DMS79 treated with DMSO at 0.1 percent for 48 hours (cell line): Measurements from ENCODE around the gene CD40LG.

ENCODE experiments used
- DNase-seq: peaks from one replicate; lab custom pipeline; 2025; lab: John Stamatoyannopoulos, UW

Gene CD40LG

DNA sequence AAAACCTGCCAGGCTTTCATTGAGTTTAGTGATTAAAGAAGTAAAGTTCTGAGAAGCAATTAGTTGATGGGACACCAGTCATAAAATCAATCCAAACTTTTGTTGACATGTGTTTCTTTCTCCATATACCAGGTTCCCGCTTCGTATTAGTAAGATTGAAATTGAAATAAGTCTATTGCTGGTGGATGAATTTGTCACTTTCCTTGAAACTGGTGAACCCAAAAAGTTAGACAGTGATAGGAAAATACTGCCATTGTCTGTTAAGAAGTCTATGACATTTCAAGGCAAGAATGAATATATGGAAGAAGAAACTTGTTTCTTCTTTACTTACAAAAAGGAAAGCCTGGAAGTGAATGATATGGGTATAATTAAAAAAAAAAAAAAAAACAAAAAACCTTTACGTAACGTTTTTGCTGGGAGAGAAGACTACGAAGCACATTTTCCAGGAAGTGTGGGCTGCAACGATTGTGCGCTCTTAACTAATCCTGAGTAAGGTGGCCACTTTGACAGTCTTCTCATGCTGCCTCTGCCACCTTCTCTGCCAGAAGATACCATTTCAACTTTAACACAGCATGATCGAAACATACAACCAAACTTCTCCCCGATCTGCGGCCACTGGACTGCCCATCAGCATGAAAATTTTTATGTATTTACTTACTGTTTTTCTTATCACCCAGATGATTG lies at the start of gene CD40LG:
CD40LG (plus strand) TSS at position 482 of the 684 bp plus-strand sequence; CDS start at position 573, 91 bp downstream.
- DNase-seq, result no peak

DNA sequence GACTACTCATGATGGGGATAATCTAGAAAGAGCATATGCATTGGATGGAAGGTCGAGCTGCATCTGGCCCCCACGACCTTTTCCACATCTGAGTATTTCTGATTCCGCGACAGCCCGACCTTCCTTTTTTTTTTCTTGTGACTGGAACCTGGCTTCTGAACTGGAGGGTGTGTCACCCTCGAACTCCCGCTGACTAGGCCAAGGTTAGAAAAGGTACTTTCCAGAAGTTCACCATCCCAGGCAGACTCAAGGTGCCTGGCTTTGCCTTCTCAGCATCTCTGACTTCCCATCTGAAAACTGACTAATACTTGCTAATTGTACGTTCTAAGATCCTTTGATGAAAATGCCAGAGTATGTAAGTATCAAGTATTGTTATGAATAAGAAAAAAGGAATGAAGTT lies 49.3 kb upstream of the CD40LG start:
- DNase-seq, result no peak

DNA sequence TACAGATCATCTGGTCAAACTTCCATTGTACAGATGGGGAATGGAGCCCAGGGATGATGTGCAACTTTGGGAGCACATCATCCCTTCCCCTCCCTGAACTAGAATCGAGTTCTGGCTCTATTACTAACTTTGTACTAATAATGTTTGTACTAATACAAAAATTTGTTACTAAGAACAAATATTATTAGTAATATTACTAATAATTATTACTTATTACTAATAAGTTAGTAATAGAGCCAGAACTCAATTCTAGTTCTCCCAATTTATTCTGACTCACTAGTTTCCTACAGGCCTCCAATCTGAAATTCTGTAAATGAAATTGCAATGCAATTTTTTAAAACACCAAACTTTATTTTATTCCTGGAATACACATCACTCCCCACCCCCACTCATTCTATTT lies 47.9 kb upstream of the CD40LG start:
- no peak for DNase-seq

DNA sequence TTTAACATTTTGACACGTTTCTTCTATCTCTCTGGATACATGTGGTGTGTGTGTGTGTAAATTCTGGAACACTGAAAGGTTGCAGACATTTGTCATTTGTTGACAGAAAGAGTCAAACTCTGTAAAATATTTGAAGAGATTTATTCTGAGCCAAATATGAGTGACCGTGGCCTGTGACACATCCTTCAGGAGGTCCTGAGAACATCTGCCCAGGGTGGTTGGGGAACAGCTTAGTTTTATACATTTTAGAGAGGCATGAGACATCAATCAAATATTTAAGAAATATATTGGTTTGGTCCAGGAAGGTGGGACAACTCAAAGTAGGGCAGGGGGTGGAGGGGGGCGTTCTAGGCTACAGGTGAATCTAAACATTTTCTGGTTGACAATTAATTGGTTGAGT lies 40.7 kb upstream of the CD40LG start:
- no peak for DNase-seq

DNA sequence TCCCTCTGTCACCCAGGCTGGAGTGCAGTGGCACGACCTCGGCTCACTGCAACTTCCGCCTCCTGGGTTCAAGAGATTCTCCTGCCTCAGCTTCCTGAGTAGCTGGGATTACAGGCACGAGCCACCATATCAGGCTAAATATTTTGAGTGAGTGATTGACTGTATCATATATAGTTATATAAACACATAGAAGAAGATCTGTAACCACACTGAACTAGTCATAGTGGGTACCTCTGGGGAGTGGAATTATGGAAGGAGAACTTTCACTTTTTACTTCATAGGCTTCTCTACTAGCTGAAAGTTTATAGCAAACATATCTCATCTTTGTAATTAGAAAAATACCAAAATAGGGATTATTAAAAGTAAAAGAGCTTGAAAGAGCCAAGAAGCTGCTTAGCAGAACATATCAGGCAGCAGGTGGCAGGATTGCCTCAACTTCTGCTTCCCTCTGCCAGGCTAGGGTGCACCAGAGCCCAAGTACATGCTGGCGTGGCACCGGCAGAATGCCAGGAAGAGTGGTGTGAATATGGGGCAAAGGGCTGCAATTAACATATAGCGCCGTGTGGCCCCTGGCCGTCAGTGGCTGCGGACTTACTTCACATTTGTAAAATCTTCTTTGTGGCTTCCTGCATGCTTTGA lies 39.5 kb upstream of the CD40LG start:
- no peak for DNase-seq

DNA sequence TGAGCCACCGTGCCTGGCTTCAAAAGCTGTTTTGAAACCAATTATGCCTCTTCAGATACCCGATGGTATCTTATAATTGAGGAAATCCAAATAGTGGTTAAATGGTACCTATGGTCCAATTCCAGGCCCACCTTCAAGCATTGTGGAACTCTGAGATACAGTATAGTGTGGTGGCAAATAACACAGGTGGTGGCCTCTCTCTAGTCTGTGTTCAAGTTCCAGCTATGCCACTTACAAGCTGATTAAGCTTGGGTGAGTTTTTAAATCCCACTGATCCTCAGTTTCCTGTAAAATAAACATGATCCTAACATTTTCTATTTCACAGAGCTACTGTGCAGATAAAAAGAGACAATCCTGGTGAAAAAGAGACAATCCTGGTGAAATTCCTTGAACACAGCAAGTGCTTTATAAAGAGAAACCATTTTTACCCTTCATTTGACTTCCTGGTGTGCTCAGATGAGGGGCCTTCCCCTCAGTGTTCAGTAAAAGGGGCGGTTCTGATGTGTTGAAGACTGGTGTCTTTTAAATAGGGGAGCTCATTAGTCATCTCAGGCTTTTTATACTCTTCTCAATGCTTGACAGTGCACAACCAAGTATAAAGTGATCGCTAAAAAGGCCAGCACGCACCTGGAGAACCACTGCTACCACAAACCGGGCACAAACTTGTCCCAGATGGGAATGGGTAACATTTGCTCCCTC lies 30.8 kb upstream of the CD40LG start:
- no peak for DNase-seq

DNA sequence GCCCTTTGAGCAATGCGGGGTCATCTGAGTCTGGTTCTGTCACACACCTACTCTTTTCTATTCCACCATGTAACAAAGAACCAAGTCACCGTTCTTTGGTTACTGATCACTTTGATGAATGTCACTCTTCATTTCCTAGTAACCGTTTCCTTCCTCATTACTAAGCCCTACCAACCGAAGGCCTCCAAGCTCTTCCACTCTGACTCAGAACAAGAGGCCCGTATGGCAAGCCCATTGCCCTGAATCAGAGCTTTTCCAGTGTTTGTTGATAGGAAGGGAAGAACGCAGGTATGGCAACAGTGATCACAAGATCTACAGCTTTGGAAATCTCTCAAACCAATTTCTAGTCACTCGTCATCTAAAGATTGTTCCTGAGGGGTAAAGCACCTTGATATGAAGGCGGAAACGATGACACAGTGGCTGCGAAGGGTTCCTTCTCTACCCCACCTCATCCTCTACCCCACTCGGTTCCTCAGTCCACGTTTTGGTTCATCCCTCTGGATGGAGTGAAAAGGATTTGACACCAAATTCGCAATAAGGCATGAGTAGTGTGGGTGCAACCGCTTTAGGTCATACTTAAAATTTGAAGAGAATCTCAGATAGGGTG lies 28.0 kb upstream of the CD40LG start:
- DNase-seq, result no peak

DNA sequence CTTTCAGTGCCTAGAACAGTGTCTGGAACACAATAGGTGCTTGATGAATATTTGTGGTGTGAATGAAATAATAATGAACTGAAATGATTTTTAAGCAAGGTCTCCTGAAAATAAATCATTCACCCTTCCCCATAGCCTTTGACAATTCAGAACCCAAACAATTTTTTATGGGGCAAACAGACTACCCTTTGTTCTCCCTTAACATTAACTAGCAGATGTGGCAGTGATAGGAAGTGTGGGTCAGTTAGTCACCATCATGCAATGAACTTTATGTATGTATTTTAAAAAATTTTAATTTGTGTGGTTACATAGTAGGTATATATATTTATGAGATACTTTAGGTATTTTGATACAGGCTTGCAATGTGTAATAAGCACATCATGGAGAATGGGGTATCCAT lies 27.2 kb upstream of the CD40LG start:
- no peak for DNase-seq

DNA sequence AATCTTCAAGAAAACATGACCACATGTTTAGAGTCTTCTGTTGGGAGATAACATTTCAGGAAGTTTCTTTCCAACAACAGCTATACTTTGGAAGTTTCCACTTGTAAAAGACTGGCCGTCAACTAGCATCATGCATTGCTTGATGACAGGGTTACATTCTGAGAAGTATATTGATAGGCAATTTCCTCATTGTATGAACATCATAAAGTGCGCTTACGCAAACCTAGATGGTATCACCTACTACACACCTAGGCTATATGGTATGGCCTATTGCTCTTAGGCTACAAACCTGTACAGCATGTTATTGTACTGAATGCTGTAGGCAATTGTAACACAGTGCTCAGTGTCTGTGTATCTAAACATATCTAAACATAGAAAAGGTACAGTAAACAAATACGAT lies 25.4 kb upstream of the CD40LG start:
- no peak for DNase-seq

DNA sequence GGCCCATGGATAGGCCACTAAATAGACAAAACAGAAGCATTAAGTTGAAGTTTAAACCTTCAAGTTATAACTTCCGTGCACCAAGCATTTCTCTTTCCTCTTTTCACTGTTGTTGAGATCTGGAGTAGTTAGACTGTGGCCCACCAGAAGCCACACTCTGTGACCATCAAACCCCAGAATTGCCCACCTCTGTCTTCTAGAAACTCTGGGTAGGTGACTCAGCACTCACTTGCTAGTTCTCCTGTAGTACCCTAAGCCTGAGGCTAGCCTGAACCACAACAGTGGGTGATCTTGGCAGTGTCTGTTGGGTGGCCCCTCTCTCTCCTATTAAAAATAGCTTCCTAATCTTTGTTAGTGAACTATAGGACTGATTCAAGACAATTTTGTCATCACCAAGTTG lies 24.6 kb upstream of the CD40LG start:
- no peak for DNase-seq

DNA sequence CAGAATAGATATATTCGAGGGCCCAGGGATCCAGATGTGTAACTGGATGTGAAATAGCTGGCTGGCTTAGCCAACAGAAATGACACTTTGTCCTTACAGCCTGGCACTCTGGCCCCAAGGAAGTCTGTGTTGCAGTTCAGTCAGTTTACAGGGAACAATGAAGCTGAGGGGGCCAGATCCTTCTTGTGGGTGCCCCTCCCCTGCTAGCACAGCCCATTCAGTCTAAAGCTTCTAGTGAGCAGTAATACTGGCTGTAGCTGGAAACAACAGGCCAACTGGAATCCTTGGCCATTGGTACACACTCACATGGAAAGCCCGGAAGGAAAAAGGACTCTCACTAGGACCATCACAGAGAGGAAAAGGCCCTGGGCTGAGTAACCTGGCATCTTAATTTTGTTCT lies 22.7 kb upstream of the CD40LG start:
- DNase-seq, result no peak

DNA sequence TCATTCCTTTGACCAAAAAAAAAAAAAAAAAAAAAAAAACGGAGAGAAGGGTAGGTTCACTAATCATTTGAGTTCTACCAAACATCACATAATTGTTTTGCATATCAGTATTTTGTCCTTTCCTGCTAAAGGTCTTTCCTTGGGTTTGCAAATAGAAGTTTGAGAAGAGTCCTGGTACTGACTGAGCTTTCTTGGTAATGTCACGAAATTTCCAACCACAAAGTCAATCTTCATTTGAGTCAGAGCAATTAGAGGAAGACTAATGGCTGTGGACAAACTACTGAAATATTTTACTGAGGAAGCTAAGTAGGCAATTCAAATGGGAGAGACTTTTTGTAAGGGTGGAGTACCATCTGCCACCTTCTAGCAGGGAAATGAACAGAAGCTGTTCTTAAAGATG lies 21.7 kb upstream of the CD40LG start:
- no peak for DNase-seq

DNA sequence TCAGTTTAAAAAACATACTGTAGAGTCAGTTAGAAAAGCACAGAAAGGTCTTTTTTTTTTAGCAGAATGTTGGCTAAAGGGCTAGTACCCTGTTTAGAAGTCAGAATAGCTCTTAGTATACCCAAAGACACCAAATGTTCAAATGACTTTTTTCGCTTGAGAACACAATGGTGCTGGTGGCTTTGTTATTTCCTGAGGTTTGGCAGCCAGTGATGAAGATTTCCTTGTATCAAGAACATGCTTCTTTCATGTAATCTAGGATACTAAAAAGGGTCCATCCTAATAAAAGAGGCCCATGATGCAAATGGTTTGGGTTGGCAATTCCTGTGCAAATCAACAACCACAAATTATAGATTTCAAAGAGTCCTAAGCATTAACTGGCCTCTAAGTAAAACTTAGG lies 21.1 kb upstream of the CD40LG start:
- no peak for DNase-seq

DNA sequence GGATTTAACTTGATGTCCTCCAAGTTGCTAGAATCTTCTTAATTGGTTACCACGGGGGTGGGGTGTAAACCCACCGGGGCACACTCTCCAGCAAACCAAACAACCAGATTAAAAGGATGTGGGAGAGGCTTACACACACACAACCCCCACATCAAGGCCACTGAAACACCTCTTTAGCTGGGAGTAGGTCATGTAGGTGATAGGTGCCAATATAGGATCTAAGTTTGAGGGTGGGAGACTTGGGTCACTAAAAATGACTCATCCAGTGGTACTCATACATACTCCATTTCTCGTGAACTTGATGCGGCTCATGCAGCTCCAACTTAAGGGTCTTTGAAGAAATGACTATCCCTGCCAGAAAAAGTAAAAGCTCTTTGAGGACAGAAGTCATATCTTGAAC lies 20.5 kb upstream of the CD40LG start:
- DNase-seq, result no peak

DNA sequence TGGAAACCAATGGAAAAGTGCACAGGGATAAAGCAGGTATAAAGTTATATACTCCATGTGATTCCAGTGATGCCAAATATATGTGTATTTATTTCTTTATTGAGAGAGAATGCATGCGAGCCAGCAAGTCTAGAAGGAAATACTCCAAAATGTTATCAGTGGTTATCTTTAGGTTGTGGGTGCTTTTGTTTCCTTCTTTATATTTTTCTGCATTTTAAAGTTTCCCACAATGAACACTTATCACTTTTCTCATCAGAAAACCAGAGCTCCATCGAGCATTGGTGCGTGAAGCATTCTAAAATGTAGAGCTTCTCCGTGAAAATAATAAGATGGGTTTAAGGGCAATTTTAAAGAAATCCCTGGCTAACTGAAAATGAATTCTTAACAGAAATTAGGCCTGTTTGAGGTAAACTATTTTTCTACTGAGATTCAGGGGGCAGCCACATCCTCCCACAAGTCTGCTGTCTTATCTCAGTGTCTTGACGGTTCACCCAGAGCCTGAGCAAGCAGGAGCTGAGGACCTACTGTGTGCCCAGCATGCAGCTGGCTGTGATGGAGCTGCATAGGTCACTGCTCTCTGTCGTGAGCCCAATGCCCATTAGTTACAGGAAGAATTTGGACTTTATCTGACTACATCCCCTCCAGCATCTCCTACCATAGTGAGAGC lies 18.7 kb upstream of the CD40LG start:
- no peak for DNase-seq

DNA sequence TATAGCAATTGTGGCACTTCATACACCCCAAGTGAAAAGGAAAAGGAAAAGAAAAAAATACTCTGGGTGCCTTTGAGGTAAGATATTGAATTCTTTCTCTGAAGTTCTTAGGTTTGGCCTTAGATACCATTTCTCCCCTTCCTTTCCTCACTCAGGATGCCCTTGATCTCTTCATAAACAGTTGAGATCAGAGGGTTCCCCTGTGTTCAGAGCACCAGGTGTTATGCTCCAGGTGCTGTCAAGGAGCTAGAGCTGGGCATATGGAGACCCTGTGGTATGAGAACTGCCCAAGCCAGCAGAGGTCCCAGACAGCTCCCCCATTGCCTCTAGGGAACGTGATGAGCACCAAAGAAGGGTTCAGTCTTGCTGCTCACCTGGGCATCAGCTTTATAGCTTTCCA lies 17.1 kb upstream of the CD40LG start:
- DNase-seq, result no peak

DNA sequence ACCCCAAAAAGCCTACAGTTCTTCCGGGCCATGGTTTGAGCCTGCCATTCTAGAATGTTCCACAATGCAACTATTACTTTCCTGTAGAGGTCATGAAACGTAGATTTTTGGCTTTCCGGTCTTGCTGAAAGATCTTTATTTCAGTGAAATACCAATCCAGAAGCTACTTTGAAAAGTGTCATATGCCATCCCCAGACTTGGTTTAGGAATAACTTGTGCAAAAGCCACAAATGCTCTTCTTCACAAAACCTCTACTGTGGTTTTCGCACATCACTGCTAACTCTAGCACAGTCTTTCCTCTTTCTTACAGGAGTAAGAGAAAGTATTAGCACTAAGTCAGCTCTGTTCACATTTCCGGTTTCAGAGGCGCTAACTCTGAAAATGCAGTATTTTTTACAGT lies 12.7 kb upstream of the CD40LG start:
- no peak for DNase-seq

DNA sequence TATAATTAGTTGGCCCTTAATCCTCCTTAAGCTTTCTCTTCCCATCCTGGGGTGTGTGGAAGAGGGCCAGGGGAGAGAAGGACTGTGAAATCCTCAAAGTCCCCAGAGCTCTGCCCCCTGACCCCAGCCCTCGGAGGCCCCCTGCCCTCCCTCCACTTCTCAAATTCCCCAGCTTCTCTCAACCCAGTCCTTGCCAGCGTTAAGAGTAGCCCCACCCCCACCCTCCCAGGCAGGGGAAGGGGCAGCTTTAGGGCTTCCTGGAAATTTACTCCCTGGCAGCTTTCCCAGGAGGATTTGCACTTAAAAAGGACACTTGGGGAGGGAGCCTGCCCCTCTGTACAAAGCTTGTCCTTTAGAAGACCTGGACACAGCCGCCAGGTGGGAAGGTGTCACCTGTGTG lies 11.8 kb upstream of the CD40LG start:
- DNase-seq, result no peak

DNA sequence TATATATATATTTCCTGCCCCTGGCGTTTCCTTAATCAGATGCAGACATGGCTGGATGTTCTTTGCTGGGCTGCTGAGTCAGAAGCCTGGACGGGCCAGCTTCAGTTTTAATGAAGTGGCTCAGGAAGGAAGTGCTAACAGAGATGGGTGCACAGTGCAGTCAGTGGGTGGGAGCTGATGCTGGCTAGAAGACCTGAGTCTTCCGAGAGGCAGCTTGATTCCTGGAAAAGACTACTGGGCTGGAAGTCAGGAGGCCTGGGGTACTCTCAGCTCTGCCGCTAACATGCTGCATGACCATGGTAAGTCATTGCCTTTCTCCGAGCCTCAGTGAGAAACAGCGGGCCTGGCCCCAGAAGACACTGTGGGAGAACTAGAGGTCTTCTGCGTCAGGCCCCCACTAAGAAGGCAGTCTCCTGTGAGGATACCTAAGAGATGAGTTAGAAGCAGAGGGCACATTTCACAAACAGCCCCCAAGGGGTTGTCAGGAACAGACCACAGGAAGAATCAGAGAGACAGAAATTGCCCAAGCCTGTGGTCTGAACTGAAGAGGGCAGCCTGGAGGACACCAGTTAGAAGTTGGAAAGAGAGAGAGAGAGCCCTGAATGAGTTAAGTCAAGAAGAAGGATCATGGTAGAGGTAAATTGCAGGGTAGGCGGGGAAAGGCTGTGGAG lies 8.3 kb upstream of the CD40LG start:
- no peak for DNase-seq

DNA sequence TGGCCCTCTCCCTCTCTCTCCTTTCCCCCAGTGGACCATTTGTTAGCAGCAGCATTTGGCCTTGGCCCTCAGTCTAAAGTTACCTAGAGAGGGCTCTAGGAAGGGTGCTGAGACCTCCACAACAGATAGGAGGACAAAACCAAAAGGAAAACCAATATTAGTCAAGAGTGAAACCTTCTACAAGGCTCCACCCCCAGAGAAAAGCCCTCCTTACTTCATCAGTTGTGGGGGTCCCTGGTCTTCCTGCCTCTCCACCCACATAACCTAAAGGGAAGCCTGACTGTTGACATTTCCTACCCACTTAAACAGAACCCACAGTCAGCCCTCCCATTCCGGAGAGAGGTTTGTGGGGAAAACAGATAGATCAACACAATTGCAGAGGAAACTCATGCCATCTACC lies 4.7 kb upstream of the CD40LG start:
- DNase-seq, result no peak

DNA sequence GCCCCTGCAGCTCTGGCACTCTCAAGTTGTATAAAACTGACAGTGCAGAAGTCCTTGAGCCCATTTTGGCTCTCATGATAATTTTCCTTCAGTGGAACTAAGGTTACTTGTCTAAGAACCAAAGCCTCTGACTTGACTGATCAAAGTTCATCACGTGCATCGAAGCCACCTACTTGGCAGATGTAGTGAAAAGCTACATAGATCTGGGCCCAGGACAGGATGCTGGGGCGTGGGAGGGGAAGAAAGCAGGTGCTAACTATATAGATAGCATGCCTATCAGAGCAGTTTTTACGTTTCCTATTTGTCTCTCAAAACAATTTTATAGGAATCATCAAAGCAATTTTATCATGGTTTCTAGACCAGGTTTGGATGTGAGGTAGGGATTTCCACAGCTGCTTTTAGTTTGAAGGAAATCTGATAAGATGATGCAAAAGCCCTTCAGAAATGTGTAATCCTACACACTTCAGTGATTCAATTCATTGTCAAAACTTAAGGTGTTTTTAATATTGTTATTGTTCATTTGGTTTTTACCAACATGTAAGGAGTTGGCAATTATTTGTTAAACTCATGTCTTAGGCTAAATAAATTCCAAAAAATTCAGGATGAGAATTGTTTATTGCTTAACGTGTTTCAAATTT lies 1.2 kb upstream of the CD40LG start:
- no peak for DNase-seq

DNA sequence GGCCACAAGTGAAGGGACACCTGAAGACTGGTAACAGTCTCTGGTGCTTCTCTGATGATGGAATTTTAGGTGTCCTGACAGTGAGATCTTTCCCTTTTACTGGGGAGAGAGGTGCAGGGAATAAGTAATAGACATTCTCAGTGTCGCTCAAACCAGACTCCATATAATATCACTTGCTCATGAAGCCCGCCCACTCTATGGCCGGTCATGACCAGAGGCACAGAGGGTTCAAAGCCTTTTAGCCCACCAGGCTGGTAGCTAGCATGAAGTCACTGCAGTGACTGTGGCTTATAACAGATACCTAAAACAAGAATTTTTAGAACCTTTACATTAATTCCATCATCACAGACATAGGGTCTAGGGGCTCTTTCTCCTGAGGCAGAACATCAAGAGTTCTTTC lies 2.9 kb downstream of the CD40LG start:
- DNase-seq, result no peak
